ENCODE measurements around the gene BUD23.

GRCh38 chr7:73668886-73669230 lies 14.5 kb upstream of the BUD23 start:
- no peak for TF ChIP-seq EZH2 (IDR thresholded peaks at IDR 0.05; ENCODE audit: low read depth, unreplicated experiment)
- no peak for TF ChIP-seq CTCF (conservative IDR thresholded peaks at IDR 0.05; ENCODE audit: low read depth in 2 of 2)
- TF ChIP-seq CREB1 (CRISPR knock-in tag; IDR thresholded peaks at IDR 0.05; ENCODE audit: low read depth): no peak
- no peak for TF ChIP-seq EZH2phosphoT487 (IDR thresholded peaks at IDR 0.05; ENCODE audit: unreplicated experiment)
- TF ChIP-seq REST (IDR thresholded peaks at IDR 0.05; ENCODE audit: unreplicated experiment): no peak
- no peak for TF ChIP-seq POLR2AphosphoS5 (IDR thresholded peaks at IDR 0.05; ENCODE audit: low read depth)

All from GM23338 (cell line).